NCI-H345 (cell line): ENCODE results near the gene SYT13.

Source experiments
- DNase-seq: peaks from one replicate; lab custom pipeline; 2025; lab: John Stamatoyannopoulos, UW

SYT13 gene

GRCh38 chr11:45285930-45286632 lies at the start of gene SYT13:
SYT13 (minus strand) TSS chr11:45286341; CDS start chr11:45286207, 134 bp downstream.
- peak; percentile 83 for DNase-seq

- no peak for DNase-seq
Measured at GRCh38 chr11:45335434-45335833, 49.3 kb upstream of the SYT13 start.

GRCh38 chr11:45334836-45335235 lies 48.7 kb upstream of the SYT13 start:
- DNase-seq = no peak

- DNase-seq = no peak
Measured at GRCh38 chr11:45334410-45334809, 48.3 kb upstream of the SYT13 start.

DNA sequence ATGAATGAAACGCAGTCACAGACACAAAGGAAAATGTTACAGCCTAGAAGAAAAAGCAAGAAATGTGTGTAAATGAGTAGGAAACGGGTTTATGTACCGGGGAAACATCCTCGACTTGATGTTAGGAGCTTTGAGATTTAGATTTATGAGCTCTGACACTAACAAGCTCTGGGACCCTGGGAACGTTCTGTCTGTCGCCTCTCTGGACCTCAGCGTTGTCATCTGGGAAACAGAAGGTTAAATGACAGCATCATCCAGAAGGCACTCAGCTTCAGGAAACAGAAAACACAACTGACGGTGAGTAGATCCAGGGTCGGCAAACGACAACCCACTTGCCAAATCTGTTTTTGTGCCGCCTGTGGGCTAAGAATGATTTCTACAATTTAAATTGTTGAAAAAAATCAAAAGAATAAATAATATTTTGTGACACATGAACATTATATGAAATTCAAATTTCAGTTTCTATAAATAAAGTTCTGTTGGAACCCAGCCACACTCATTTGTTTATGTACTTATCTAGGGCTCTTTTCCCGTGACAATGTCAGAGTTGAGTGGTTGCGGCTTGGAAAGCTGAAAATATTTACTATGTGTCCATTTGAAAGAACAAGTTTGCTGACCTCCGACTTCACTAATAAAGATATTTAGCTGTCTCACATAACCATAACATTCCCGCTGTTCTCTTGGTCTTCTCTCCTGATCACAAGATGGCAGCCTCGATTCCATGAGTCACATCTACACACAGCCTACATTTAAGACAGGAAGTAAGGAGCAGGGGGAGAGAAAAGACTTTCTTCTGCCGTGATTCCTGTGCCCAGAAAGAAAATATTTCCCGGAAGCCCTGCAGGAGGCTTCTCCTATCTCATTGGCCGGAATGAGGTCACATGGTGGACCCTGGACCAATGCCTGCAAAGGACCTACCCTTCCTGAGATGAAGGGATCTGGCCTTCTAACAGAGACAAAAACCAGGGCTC lies 47.1 kb upstream of the SYT13 start:
- peak; percentile 42 for DNase-seq

- peak; percentile 55 for DNase-seq
Measured at GRCh38 chr11:45332276-45332934, 46.3 kb upstream of the SYT13 start.

GRCh38 chr11:45331839-45332238 lies 45.7 kb upstream of the SYT13 start:
- no peak for DNase-seq

DNA sequence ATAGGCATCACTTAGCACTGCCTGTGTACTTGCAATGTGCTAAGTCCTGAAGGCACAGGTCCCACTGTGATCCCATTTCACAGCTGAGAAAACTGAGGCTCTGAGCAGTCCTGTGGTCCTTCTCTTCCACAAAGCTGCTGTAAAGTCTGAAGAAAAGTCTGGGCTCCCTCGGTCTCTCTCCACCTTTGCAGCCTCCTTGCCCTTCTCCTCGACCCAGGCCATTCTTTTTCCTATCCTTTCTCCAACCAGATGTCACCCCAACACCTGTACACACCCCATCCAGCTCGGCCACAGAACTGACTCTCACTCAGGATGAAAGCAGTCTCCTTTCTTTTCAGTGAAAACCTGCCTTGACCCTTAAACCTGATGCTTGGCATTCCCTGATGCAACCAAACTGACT lies 42.6 kb upstream of the SYT13 start:
- no peak for DNase-seq

DNA sequence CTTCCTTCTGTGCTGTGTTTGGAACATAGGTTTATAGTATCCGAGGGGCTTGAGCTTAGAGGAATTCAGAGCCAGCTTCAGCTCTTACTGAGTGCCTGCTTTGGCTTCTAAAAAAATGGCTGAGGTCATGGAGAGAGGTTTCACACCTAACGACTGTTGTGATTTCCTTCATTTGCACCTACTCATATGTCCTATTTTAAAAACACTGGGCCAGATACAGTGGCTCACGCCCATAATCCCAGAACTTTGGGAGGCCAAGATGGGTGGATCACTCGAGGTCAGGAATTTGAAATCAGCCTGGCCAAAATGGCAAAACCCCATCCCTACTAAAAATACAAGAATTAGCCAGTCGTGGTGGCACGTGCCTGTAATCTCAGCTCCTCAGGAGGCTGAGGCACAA lies 38.3 kb upstream of the SYT13 start:
- no peak for DNase-seq

- no peak for DNase-seq
Measured at GRCh38 chr11:45323601-45324249, 37.6 kb upstream of the SYT13 start.

- DNase-seq = no peak
Measured at GRCh38 chr11:45322891-45323600, 36.9 kb upstream of the SYT13 start.

- DNase-seq = no peak
Measured at GRCh38 chr11:45322111-45322705, 36.1 kb upstream of the SYT13 start.

GRCh38 chr11:45321669-45322068 lies 35.5 kb upstream of the SYT13 start:
- no peak for DNase-seq

DNA sequence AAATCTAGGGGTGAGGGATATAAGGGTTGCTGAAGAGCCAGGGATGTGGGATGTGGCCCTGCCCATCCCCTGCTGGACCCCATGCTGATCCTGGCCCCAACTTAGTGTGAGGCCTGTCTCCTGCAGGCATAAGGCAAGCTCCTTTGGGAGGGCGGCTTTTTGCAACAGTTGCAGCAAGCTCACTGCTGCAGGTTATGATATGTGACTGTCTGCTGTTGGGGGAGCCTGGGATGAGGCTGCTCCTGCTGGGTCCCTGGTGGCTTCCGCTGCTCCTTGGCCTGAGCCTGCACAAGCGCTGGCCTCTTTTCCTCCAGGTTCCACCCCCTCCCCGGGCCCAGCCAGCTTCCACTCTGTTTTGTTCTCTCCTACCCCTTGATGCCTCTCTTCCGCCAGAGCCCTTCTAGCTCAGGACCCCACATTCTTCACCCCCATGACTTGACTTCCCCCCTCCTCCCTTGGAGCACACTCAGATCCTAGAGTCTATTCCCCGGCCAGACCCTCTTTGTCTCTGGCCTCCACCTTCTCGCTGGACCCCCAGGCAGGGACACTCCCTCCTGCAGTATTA lies 35.0 kb upstream of the SYT13 start:
- no peak for DNase-seq

DNA sequence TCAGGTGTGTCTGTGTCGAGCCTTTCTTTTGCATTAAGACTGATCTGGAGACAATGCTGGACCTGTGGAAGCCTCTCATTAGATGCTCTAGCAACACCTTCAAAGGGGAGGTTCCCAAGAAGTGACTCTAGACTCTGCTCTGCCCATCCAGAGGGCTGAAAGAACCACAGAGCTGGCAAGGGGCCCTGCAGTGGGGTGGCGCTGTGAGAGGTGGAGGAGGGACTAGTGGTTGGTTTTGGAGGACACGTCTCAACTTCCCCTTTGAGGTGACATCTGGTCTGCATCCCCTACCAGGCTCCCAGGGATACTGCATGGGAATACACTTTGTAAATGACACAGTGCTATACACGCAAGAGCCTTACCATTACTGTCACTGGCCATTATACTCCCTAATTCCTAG lies 34.2 kb upstream of the SYT13 start:
- no peak for DNase-seq

- DNase-seq = no peak
Measured at GRCh38 chr11:45319077-45319476, 32.9 kb upstream of the SYT13 start.

DNA sequence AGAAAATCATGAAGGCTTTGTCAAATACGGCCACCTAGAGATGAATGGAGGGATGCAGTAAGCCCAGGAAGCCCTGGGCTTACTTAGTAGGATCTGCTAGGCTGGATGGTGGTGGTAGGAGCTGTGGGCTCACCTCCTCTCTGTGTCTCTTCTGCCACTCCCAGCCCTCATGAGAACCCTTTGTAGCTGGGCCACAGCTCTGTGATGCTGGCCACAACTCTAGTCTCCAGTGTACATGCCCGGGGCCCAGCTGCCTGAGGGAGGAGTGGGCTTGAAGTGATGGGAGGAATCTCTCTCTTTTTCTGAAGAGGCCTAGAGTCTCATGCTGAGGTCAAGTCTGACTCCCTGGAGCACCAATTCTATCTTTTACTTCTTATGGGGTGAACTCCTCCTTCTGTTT lies 32.4 kb upstream of the SYT13 start:
- DNase-seq = no peak

- no peak for DNase-seq
Measured at GRCh38 chr11:45316258-45316657, 30.1 kb upstream of the SYT13 start.

- no peak for DNase-seq
Measured at GRCh38 chr11:45314900-45315299, 28.8 kb upstream of the SYT13 start.

DNA sequence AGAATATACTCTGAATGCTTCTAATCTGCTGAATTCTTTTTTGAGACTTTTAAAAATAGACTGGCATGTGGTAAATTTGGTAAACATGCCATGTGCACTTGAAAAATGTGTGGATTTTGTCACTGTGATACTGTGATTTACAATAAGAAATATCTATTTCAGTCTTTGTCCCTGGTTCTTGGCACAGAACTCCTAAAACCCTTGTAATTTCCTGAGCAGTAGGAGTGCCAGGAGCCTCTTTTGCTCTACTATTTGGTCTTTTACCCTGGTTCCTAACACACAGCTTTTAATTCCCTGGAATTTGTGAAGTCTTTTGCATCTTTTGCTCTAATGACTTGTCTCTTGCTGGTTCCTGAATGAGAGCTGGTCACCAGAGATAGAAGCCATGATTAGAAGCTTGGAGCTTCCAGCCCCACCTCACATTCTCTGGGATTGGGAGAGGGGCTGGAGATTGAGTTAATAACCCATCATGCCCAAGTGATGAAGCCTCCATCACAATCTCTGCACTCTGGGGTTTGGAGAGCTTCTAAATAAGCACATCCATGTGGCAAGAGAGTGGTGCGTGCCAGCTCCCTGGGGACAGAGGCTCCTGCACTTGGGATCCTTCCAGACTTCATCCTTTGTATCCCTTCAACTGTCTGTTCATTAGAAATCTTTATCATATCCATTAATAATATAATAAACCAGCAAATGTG lies 27.2 kb upstream of the SYT13 start:
- no peak for DNase-seq
